ENCODE data around the gene PPP2R5C. TPM values are rescaled to one million over a fixed set of nuclear protein-coding genes. Genes with fewer than 3 reads are reported as not detected.

The PPP2R5C gene
- total and polyA plus RNA-seq, 2 donors from 2014 or later = 65.6 to 129 TPM

GRCh38 chr14:101762530-101763101, 1.1 kb downstream of the PPP2R5C start:
- Histone ChIP-seq H3K27me3 (ENCODE audit: control insufficient read depth, insufficient read depth, low read length) (peaks cover 3% of the 10 kb centered on the region), H3K4me1 (ENCODE audit: control insufficient read depth in 2 of 3, insufficient read depth in 2 of 3, low read depth in 1 of 3, low read length in 3 of 3) (peaks cover 0 to 3% (median 0%) of the 10 kb centered on the region in 3 donors), H3K9me3 (ENCODE audit: control insufficient read depth in 2 of 3, insufficient read depth in 1 of 3, low read length in 3 of 3) (no peaks in the 10 kb centered on the region), H3K4me3 (ENCODE audit: low read length in 3 of 3) (peak overlapping the region in 2 of 3 donors; percentile 37 to 63), H3K9ac (ENCODE audit: low read length in 3 of 3) (peak overlapping the region in 2 of 3 donors; percentile 8 to 61), H3K27ac (ENCODE audit: low read depth in 2 of 2, low read length in 2 of 2) (no peak overlapping the region), H3K36me3 (ENCODE audit: control insufficient read depth in 2 of 3, insufficient read depth in 3 of 3, low read length in 3 of 3) (peaks cover 0 to 11% (median 4%) of the 10 kb centered on the region in 3 donors)
- DNase-seq (no peak), FAIRE-seq (no peak)
- intact Hi-C loops (cut with DNase I) = no loop called here
- no peak for TF ChIP-seq CTCF (IDR thresholded peaks at IDR 0.05; ENCODE audit: borderline replicate concordance, extremely low read depth, insufficient read depth)

GRCh38 chr14:101763941-101764709, 2.6 kb downstream of the PPP2R5C start:
- no peak overlapping the region for H3K4me3 ChIP-seq (ENCODE audit: low read length in 3 of 3)
- H3K36me3 ChIP-seq (ENCODE audit: control insufficient read depth in 2 of 3, insufficient read depth in 3 of 3, low read length in 3 of 3) = peaks cover 0 to 11% (median 4%) of the 10 kb centered on the region in 3 donors
- no peak overlapping the region for H3K27ac ChIP-seq (ENCODE audit: low read depth in 2 of 2, low read length in 2 of 2)
- H3K27me3 ChIP-seq (ENCODE audit: control insufficient read depth, insufficient read depth, low read length) = peaks cover under 1% of the 10 kb centered on the region
- H3K9ac ChIP-seq (ENCODE audit: low read length in 3 of 3) = no peak overlapping the region
- intact Hi-C loops (cut with DNase I) = no loop called here
- no peak for DNase-seq
- TF ChIP-seq CTCF (IDR thresholded peaks at IDR 0.05; ENCODE audit: borderline replicate concordance, extremely low read depth, insufficient read depth) = no peak
- no peak for FAIRE-seq
- peaks cover 0 to 3% (median 0%) of the 10 kb centered on the region in 3 donors for H3K4me1 ChIP-seq (ENCODE audit: control insufficient read depth in 2 of 3, insufficient read depth in 2 of 3, low read depth in 1 of 3, low read length in 3 of 3)
- no peaks in the 10 kb centered on the region for H3K9me3 ChIP-seq (ENCODE audit: control insufficient read depth in 2 of 3, insufficient read depth in 1 of 3, low read length in 3 of 3)

GRCh38 chr14:101767618-101768362, 6.3 kb downstream of the PPP2R5C start:
- no peaks in the 10 kb centered on the region for H3K4me1 ChIP-seq (ENCODE audit: control insufficient read depth in 2 of 3, insufficient read depth in 2 of 3, low read depth in 1 of 3, low read length in 3 of 3)
- H3K9ac ChIP-seq (ENCODE audit: low read length in 3 of 3) = no peak overlapping the region
- H3K36me3 ChIP-seq (ENCODE audit: control insufficient read depth in 2 of 3, insufficient read depth in 3 of 3, low read length in 3 of 3) = peaks cover 0 to 11% (median 4%) of the 10 kb centered on the region in 3 donors
- H3K9me3 ChIP-seq (ENCODE audit: control insufficient read depth in 2 of 3, insufficient read depth in 1 of 3, low read length in 3 of 3) = no peaks in the 10 kb centered on the region
- FAIRE-seq (no peak), DNase-seq (no peak)
- H3K27me3 ChIP-seq (ENCODE audit: control insufficient read depth, insufficient read depth, low read length) = no peaks in the 10 kb centered on the region
- H3K4me3 ChIP-seq (ENCODE audit: low read length in 3 of 3) = no peak overlapping the region
- H3K27ac ChIP-seq (ENCODE audit: low read depth in 2 of 2, low read length in 2 of 2) = no peak overlapping the region
- no peak for TF ChIP-seq CTCF (IDR thresholded peaks at IDR 0.05; ENCODE audit: borderline replicate concordance, extremely low read depth, insufficient read depth)
- intact Hi-C loops (cut with DNase I) = no loop called here

Data from kidney (tissue), 14 donors.